ENCODE results near the gene POLR1F.

GRCh38 chr7:19752020-19752419 lies 43.2 kb upstream of the POLR1F start:
- TF ChIP-seq BMI1 (IDR thresholded peaks at IDR 0.05; ENCODE audit: low read length) (no peak), ZNF184 (CRISPR knock-in tag; IDR thresholded peaks at IDR 0.05) (no peak), TARDBP (IDR thresholded peaks at IDR 0.05) (no peak), HCFC1 (IDR thresholded peaks at IDR 0.05; ENCODE audit: low read depth, low read length) (no peak), SUPT5H (IDR thresholded peaks at IDR 0.05) (no peak), ZNF766 (CRISPR knock-in tag; conservative IDR thresholded peaks at IDR 0.05) (no peak), POLR2A (conservative IDR thresholded peaks at IDR 0.05) (no peak), CTCF (IDR thresholded peaks at IDR 0.05 in 2 of 3, conservative IDR thresholded peaks at IDR 0.05 in 1 of 3; ENCODE audit: insufficient read depth in 2 of 3, low read depth in 1 of 3, low read length in 3 of 3) (no peak)

Measured in K562 (cell line).